ENCODE data around the gene STK32B.
"Not testable (repeated sequence)": the region's sequence is repeated elsewhere in the genome, so short reads cannot be mapped to it uniquely, and the experiment has no call there.

Gene STK32B

DNA sequence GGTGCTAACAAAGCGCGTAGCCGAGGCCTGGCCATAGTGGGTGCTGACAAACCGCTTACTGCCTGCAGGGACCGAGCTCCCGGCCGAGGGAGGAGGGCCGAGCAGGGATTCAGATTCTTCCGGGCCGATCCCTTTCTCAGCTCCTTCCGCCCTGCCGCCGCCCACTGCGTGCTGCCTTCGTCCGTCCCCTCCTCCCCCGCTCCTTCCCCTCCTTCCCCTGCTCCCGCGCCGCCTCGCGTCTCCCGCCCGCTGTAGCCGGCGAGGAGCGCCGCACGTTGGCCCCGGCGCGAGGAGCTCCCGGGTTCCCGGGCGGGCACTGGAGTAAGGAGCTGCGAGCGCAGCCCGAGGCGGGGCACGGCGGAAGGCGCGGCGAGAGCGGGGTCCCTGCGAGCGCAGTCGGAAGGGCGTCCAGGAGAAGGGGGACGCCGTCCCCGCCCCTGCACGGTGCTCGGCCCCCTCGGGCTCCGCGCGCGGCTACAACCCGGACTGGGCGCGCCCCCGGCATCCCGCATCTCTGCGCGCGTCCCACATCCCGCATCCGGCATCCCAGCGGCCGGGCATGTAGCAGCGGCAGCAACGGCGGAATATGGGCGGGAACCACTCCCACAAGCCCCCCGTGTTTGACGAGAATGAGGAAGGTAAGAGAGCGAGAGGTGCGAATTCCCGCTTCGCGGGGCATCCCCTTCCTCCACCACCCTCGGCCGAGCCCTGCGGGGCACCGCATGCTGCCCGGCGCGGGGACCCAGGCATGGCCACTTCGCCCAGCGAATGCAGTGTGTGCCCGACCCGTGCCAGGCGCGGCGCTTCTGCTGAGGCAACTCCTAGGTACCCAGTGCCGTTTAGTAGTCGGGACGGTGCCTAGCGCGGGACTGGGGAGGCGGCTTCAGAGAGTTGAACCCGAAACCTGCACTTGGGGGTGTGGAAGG, at the start of gene STK32B:
STK32B (plus strand) TSS at position 203 of the 926 bp plus-strand sequence.
- in situ Hi-C loops (cut with MboI; ENCODE audit: low sequenced_read_pairs), result no loop called here

DNA sequence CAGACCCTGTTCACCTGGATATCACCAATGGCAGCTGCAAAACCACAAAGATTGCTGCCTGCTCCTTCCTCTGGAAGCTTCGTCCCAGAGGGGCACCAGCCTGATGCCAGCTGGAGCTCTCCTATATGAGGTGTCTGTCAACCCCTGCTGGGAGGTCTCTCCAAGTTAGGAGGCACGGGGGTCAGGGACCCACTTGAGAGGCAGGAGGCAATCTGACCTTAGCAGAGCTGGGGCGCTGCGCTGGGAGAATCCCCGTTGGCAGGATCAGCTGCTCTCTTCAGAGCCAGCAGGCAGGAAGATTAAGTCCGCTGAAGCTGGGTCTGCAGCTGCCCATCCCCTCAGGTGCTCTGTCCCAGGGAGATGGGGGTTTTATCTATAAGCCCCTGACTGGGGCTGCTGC, 49.6 kb upstream of the STK32B start:
- in situ Hi-C loops (cut with MboI; ENCODE audit: low sequenced_read_pairs), result not testable (repeated sequence)

DNA sequence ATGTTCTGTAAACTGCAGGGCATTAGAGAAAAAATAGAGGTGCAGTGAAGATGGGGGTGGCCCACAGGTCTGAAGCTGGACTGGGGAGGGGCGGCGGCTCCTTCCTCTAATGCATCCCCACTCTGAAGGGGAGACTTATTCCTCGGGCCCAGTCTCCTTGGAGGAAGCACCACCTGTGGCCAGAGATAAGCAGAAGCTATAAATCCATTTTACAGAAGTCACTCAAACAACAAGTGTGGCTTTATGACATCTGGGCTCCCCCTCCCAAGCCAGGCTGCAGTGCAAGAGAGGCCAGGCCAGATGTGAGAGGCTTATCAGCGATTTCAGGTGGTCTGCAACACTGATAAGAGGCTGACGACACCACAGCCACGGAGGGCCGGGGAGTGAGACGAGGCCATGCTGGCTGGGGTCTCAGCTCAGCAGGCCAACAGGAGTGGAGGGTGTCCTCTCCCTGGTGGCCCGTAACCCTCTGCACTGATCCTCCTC, 47.9 kb upstream of the STK32B start:
- in situ Hi-C loops (cut with MboI; ENCODE audit: low sequenced_read_pairs), result no loop called here

GRCh38 chr4:5003918-5004317, 47.4 kb upstream of the STK32B start:
- in situ Hi-C loops (cut with MboI; ENCODE audit: low sequenced_read_pairs), result no loop called here

DNA sequence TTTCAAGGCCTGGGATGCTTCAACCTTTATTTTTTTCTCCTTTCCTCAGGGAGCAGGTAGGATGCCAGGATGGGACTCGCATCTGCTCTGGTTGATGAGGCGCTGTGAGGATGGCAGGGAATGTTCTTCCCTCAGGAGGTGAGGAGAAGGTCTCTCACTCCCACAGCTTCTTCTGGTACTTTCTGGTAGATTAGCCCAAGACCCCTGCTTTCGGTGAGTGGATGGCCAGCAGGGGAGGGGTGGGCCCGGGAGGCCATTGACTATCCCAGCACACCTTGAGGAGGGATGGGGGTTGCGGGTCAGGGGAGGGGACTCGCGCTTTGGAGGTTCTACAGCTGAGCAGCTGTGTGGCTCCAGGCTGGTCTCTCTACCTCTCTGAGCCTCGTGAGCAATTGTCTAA, 46.8 kb upstream of the STK32B start:
- in situ Hi-C loops (cut with MboI; ENCODE audit: low sequenced_read_pairs), result no loop called here

DNA sequence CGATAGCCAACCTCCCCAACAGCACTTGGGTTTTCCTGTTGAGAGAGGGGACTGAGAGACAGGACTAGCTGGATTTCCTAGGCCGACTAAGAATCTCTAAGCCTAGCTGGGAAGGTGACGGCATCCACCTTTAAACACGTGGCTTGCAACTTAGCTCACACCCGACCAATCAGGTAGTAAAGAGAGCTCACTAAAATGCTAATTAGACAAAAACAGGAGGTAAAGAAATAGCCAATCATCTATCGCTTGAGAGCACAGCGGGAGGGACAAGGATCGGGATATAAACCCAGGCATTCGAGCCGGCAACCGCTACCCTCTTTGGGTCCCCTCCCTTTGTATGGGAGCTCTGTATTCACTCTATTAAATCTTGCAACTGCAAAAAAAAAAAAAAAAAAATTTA, 44.3 kb upstream of the STK32B start:
- in situ Hi-C loops (cut with MboI; ENCODE audit: low sequenced_read_pairs), result not testable (repeated sequence)

GRCh38 chr4:5009796-5010195, 41.5 kb upstream of the STK32B start:
- in situ Hi-C loops (cut with MboI; ENCODE audit: low sequenced_read_pairs), result no loop called here

GRCh38 chr4:5010984-5011383, 40.3 kb upstream of the STK32B start:
- in situ Hi-C loops (cut with MboI; ENCODE audit: low sequenced_read_pairs), result no loop called here

- in situ Hi-C loops (cut with MboI; ENCODE audit: low sequenced_read_pairs), result no loop called here
Measured at GRCh38 chr4:5012244-5012898, 38.9 kb upstream of the STK32B start.

- in situ Hi-C loops (cut with MboI; ENCODE audit: low sequenced_read_pairs), result no loop called here
Measured at GRCh38 chr4:5012958-5013357, 38.3 kb upstream of the STK32B start.

DNA sequence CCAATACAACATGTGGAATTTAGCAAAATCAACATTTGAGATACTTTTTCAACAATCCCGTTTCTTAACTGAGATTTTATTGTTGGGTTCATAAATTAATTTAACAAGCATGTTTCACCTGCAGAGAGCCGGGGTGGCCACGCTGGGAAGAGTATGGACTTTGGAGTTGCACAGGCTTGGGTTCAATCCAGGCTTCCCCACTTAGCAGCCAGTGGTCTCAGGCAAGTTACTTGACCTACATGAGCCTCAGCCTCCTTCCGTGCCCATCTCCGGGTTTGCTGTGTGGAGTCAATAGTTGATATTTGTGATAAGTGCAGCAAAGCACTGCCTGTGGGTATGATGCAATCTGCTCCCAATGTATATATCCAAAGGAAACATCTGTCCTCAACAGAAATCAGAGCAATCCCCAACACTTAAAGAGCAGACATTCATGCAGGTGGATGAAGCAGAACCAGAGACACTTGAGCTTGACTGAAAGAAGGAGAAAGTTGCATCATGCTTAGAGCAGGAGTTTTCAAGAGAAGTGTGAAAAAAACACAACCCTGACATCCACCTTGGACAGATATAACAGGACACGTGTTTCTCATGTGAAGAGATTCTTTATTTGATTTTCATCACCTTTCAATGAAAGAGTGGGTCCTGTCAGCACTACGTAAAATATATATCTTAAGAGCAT, 37.1 kb upstream of the STK32B start:
- in situ Hi-C loops (cut with MboI; ENCODE audit: low sequenced_read_pairs), result no loop called here

DNA sequence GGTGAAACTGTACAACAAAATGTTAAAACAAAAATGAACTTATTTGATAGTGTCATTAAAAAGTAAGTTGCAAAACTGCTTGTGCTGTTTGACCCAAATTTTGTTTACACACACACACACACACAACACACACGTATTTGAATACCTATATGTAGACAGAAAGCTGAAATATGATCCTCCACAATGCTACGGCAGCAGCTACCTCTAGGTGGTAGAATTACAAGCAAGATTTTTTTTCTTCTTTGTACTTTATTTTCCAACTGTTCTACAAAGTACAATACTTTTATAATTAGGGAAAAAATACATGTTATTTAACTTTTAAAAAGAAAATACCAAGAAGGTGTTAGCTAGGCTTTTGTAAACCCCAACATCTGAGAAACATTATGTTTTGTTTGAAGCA, 33.2 kb upstream of the STK32B start:
- in situ Hi-C loops (cut with MboI; ENCODE audit: low sequenced_read_pairs), result no loop called here

DNA sequence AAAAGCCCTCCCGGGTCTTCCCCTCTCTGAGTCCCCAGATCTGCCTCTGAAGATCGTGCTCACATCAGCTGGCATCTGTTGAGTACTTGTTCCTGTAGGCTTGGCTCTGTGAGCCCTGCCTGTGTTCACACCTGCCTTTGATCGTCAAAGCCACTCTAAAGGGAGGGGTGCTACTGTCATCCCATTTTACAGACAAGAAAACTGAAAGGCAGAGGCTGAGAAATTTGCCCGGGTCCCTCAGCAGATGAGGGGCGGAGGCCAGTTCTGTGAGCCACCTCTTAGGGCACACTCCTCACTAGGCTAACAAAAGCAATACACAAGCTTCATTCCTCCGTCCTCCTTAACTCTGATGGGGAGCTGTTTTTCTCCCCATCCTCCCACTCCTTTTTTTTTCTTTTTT, 32.7 kb upstream of the STK32B start:
- in situ Hi-C loops (cut with MboI; ENCODE audit: low sequenced_read_pairs), result no loop called here

DNA sequence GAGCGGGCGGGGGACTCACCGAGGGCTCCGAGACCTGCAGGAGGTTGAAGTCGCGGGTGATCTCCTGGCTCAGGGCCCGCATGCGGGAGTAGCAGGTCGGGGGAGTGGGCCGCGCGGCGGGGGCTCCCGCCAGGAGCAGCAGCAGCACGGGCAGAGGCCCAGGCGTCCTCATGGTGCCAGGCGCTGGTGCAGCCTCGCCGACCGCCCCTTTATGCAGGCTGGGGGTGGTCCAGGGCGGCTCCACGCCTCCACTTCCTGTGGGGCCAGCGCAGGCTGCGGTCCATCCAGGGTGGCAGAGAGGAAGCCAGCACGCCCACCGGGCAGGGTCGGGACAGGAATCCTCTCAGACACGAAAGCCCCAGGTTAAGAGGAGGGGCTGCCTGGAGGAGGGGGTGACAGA, 32.0 kb upstream of the STK32B start, which contains the start of gene CYTL1:
CYTL1 (minus strand) TSS at position 185 of the 400 bp plus-strand sequence; CDS start at position 172, 13 bp downstream.
- in situ Hi-C loops (cut with MboI; ENCODE audit: low sequenced_read_pairs), result no loop called here

DNA sequence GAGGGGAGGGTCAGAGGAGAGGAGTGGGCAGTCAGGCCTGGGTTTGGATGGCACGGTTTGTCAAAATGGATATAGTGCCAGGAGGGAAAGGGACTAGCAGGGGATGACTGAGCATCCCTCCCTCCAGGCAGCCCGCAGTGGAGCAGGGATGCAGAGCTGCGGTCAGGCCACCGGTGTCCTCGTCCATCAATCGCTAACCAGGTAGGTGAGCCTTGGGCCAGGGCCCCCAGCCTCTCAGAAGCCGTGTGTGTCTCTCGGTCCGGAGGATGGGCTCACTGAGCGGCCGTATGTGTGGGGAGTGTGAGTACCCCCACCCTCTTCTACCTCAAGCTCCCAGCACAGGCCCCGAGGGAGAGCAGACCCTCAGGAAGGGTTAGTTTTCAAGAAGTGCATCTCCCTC, 31.5 kb upstream of the STK32B start:
- in situ Hi-C loops (cut with MboI; ENCODE audit: low sequenced_read_pairs), result no loop called here

- in situ Hi-C loops (cut with MboI; ENCODE audit: low sequenced_read_pairs), result no loop called here
Measured at GRCh38 chr4:5020341-5020740, 30.9 kb upstream of the STK32B start.

GRCh38 chr4:5021546-5021945, 29.7 kb upstream of the STK32B start:
- in situ Hi-C loops (cut with MboI; ENCODE audit: low sequenced_read_pairs), result no loop called here

DNA sequence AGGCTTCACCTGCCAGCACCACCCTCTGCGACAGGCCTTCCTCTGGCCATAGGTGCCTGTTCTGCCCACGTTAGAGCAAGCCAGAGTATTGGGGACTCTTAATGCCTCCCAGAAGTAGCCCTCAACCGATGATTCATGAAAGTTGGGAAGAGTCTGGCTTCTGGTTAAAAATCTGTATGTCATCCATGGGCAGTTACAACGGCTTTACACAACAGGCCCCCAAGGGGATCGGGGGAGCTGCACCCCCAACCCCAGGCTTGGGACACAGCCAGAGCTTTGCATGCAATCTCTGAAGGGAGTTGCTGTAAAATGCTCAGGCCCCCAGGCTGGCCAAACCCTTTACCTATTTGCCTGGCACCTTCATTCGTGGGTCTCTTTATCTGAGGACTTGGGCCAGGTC, 26.6 kb upstream of the STK32B start:
- in situ Hi-C loops (cut with MboI; ENCODE audit: low sequenced_read_pairs), result no loop called here

- in situ Hi-C loops (cut with MboI; ENCODE audit: low sequenced_read_pairs), result no loop called here
Measured at GRCh38 chr4:5026371-5026770, 24.9 kb upstream of the STK32B start.

DNA sequence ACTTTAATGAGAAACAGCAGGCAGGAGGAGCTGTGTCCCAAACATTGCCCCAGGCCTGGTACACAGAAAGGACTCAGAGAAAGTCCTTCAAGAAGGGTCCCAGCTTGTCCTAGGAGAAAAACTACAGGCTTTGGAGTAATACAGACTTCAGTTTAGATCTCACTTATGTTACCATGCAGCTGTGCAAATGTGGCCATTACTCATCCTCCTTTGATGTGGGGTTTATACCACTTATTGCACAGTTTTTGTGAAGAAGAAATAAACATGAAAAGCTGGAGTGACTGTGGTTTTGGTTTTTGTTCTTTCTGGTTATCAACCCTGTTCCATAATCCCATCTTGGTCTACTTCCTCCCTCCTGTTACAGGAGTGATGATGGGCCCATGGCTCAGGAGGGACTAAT, 23.9 kb upstream of the STK32B start:
- in situ Hi-C loops (cut with MboI; ENCODE audit: low sequenced_read_pairs), result no loop called here

DNA sequence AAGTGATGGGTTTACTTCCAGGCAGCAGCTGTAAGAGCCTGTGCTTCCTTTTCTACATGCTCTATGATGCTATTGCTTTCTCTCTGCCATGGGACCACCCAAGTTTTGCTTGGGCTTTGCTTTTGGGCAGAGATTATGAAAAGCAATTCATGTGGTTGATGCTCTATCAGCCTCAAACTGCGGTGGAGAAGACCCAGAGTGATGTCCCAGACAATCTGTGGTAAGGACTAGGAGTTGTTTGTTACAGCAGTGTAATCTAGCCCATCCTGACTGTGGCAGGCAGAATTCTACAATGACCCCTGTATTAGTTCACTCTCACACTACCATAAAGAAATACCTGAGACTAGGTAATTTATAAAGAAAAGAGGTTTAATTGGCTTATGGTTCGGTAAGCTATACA, 22.8 kb upstream of the STK32B start:
- in situ Hi-C loops (cut with MboI; ENCODE audit: low sequenced_read_pairs), result no loop called here

Data from HL-60/S4 (cell line).